Measurements from ENCODE around the gene IRAK2. TPM values are rescaled to one million over a fixed set of nuclear protein-coding genes. Genes with fewer than 3 reads are reported as not detected.

Gene IRAK2
- total RNA-seq, 1 donor: 4.0 TPM

GRCh38 chr3:10228248-10228950 lies 63.7 kb downstream of the IRAK2 start:
- Histone ChIP-seq H3K27ac (ENCODE audit: low read depth, low read length) (no peak overlapping the region), H3K4me3 (ENCODE audit: insufficient read depth, low read length) (no peak overlapping the region), H3K4me1 (ENCODE audit: insufficient read depth, low read length) (peaks cover 3% of the 10 kb centered on the region), H3K79me2 (ENCODE audit: insufficient read depth, low read length) (no peaks in the 10 kb centered on the region), H4K20me1 (ENCODE audit: insufficient read depth, low read length) (no peaks in the 10 kb centered on the region), H2AFZ (ENCODE audit: low read length) (no peak overlapping the region), H3K4me2 (ENCODE audit: insufficient read depth, low read length) (no peak overlapping the region), H3K36me3 (ENCODE audit: insufficient read depth, low read length) (no peaks in the 10 kb centered on the region), H3K9me3 (ENCODE audit: low read depth, low read length) (no peaks in the 10 kb centered on the region), H3K27me3 (ENCODE audit: insufficient read depth, low read length) (no peaks in the 10 kb centered on the region)
- DNase-seq (ENCODE audit: insufficient read length, low spot score, missing footprints): no peak
- no peak for TF ChIP-seq CTCF (IDR thresholded peaks at IDR 0.05; ENCODE audit: extremely low read depth, low read depth, low read length)

- Histone ChIP-seq H3K36me3 (ENCODE audit: insufficient read depth, low read length) (peaks cover 3% of the 10 kb centered on the region), H3K4me1 (ENCODE audit: insufficient read depth, low read length) (peaks cover 3% of the 10 kb centered on the region), H3K27me3 (ENCODE audit: insufficient read depth, low read length) (no peaks in the 10 kb centered on the region), H3K79me2 (ENCODE audit: insufficient read depth, low read length) (no peaks in the 10 kb centered on the region), H2AFZ (ENCODE audit: low read length) (no peak overlapping the region), H3K27ac (ENCODE audit: low read depth, low read length) (no peak overlapping the region), H3K9me3 (ENCODE audit: low read depth, low read length) (no peaks in the 10 kb centered on the region), H3K4me3 (ENCODE audit: insufficient read depth, low read length) (no peak overlapping the region), H3K4me2 (ENCODE audit: insufficient read depth, low read length) (no peak overlapping the region), H4K20me1 (ENCODE audit: insufficient read depth, low read length) (no peaks in the 10 kb centered on the region)
- no peak for TF ChIP-seq CTCF (IDR thresholded peaks at IDR 0.05; ENCODE audit: extremely low read depth, low read depth, low read length)
- DNase-seq (ENCODE audit: insufficient read length, low spot score, missing footprints): no peak
Observed at GRCh38 chr3:10229576-10229975, 64.9 kb downstream of the IRAK2 start.

- no peak for DNase-seq (ENCODE audit: insufficient read length, low spot score, missing footprints)
- TF ChIP-seq CTCF (IDR thresholded peaks at IDR 0.05; ENCODE audit: extremely low read depth, low read depth, low read length): no peak
- no peak overlapping the region for H3K4me3 ChIP-seq (ENCODE audit: insufficient read depth, low read length)
- no peak overlapping the region for H3K4me2 ChIP-seq (ENCODE audit: insufficient read depth, low read length)
- H3K27ac ChIP-seq (ENCODE audit: low read depth, low read length): no peak overlapping the region
- no peak overlapping the region for H2AFZ ChIP-seq (ENCODE audit: low read length)
- H3K27me3 ChIP-seq (ENCODE audit: insufficient read depth, low read length): no peaks in the 10 kb centered on the region
- H3K4me1 ChIP-seq (ENCODE audit: insufficient read depth, low read length): no peaks in the 10 kb centered on the region
- no peaks in the 10 kb centered on the region for H3K79me2 ChIP-seq (ENCODE audit: insufficient read depth, low read length)
- H3K36me3 ChIP-seq (ENCODE audit: insufficient read depth, low read length): peaks cover 8% of the 10 kb centered on the region
- no peaks in the 10 kb centered on the region for H3K9me3 ChIP-seq (ENCODE audit: low read depth, low read length)
- H4K20me1 ChIP-seq (ENCODE audit: insufficient read depth, low read length): no peaks in the 10 kb centered on the region
Observed at GRCh38 chr3:10232137-10232536, 67.4 kb downstream of the IRAK2 start.

GRCh38 chr3:10233988-10234387 lies 69.3 kb downstream of the IRAK2 start:
- Histone ChIP-seq H3K79me2 (ENCODE audit: insufficient read depth, low read length) (no peaks in the 10 kb centered on the region), H3K36me3 (ENCODE audit: insufficient read depth, low read length) (peaks cover 8% of the 10 kb centered on the region), H3K9me3 (ENCODE audit: low read depth, low read length) (no peaks in the 10 kb centered on the region), H3K4me2 (ENCODE audit: insufficient read depth, low read length) (no peak overlapping the region), H4K20me1 (ENCODE audit: insufficient read depth, low read length) (no peaks in the 10 kb centered on the region), H2AFZ (ENCODE audit: low read length) (no peak overlapping the region), H3K4me3 (ENCODE audit: insufficient read depth, low read length) (no peak overlapping the region), H3K27me3 (ENCODE audit: insufficient read depth, low read length) (no peaks in the 10 kb centered on the region), H3K27ac (ENCODE audit: low read depth, low read length) (no peak overlapping the region), H3K4me1 (ENCODE audit: insufficient read depth, low read length) (no peaks in the 10 kb centered on the region)
- TF ChIP-seq CTCF (IDR thresholded peaks at IDR 0.05; ENCODE audit: extremely low read depth, low read depth, low read length): no peak
- DNase-seq (ENCODE audit: insufficient read length, low spot score, missing footprints): no peak

Measured in osteoblast (primary cell).